ENCODE measurements around the gene SNTB2. TPM values are rescaled to one million over a fixed set of nuclear protein-coding genes. Genes with fewer than 3 reads are reported as not detected.

Gene SNTB2
- total RNA-seq, 4 donors from 2014 or later: 39.1 to 137 (median 43.0) TPM

DNA sequence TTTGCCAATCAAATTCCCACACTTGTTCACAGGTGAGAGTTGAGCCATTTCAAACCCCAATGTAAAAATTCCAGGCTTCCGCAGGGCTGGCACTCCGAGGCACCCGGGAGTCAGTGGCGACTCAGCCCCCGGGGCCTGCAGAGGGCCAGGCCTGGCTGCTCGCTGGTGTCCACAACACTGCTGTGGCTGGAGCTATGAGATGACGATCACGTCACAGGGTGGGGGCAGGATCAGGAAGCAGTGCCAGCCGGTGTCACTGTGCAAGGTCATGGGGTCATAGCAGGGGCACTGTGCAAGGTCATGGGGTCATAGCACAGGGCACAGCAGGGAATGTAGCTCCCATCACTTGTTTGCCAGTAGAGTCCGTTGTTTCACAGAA is 131.9 kb downstream of the SNTB2 start:
- H3K27me3 ChIP-seq: no peaks in the 10 kb centered on the region
- no peak for ATAC-seq
- peaks cover 0 to 100% of the 10 kb centered on the region in 2 donors for H3K36me3 ChIP-seq
- H3K9me3 ChIP-seq: no peaks in the 10 kb centered on the region
- peaks cover 0 to 18% (median 0%) of the 10 kb centered on the region in 3 donors for H3K4me1 ChIP-seq
- TF ChIP-seq POLR2AphosphoS5 (IDR thresholded peaks at IDR 0.05): no peak
- TF ChIP-seq, protein P1, sequence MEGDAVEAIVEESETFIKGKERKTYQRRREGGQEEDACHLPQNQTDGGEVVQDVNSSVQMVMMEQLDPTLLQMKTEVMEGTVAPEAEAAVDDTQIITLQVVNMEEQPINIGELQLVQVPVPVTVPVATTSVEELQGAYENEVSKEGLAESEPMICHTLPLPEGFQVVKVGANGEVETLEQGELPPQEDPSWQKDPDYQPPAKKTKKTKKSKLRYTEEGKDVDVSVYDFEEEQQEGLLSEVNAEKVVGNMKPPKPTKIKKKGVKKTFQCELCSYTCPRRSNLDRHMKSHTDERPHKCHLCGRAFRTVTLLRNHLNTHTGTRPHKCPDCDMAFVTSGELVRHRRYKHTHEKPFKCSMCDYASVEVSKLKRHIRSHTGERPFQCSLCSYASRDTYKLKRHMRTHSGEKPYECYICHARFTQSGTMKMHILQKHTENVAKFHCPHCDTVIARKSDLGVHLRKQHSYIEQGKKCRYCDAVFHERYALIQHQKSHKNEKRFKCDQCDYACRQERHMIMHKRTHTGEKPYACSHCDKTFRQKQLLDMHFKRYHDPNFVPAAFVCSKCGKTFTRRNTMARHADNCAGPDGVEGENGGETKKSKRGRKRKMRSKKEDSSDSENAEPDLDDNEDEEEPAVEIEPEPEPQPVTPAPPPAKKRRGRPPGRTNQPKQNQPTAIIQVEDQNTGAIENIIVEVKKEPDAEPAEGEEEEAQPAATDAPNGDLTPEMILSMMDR (IDR thresholded peaks at IDR 0.05): no peak
- TF ChIP-seq POLR2A (IDR thresholded peaks at IDR 0.05): no peak
- no peak for TF ChIP-seq EP300 (IDR thresholded peaks at IDR 0.05)
- H3K27ac ChIP-seq: no peak overlapping the region
- H3K4me3 ChIP-seq: no peak overlapping the region
- WGBS, 2 donors (ENCODE audit: low coverage in 1 of 2): 38 to 86% methylated on average over 1 to 2 of the region's 10 CpGs

DNA sequence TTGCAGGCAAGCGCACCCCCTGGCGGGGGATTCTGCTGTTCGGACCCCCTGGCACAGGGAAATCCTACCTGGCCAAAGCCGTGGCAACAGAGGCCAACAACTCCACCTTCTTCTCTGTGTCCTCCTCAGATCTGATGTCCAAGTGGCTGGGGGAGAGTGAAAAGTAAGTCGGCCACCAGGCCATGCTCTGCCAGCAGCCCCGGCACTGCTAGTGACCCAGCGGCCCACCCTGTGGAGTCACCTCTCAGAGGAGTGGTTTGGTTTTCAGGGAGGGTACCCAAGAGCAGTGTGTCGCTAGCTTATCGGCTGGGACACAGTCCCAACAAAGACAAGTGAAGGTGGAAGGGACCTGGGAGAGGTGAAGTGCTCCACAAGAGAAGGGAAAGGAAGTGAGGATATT is 132.4 kb downstream of the SNTB2 start:
- Histone ChIP-seq H3K27me3 (no peaks in the 10 kb centered on the region), H3K9me3 (no peaks in the 10 kb centered on the region), H3K4me1 (peaks cover 0 to 18% (median 0%) of the 10 kb centered on the region in 3 donors), H3K36me3 (peaks cover 0 to 100% of the 10 kb centered on the region in 2 donors), H3K27ac (no peak overlapping the region), H3K4me3 (no peak overlapping the region)
- ATAC-seq: no peak
- TF ChIP-seq POLR2A (IDR thresholded peaks at IDR 0.05): no peak
- TF ChIP-seq POLR2AphosphoS5 (IDR thresholded peaks at IDR 0.05): no peak
- no peak for TF ChIP-seq EP300 (IDR thresholded peaks at IDR 0.05)
- TF ChIP-seq, protein P1 (IDR thresholded peaks at IDR 0.05): no peak
- WGBS, 2 donors (ENCODE audit: low coverage in 1 of 2): 74 to 80% methylated on average over 1 to 3 of the region's 9 CpGs

- no peaks in the 10 kb centered on the region for H3K27me3 ChIP-seq
- peaks cover 0 to 18% (median 0%) of the 10 kb centered on the region in 3 donors for H3K4me1 ChIP-seq
- no peak for TF ChIP-seq POLR2A (IDR thresholded peaks at IDR 0.05)
- no peak for TF ChIP-seq EP300 (IDR thresholded peaks at IDR 0.05)
- TF ChIP-seq, protein P1 (IDR thresholded peaks at IDR 0.05): no peak
- no peak for TF ChIP-seq POLR2AphosphoS5 (IDR thresholded peaks at IDR 0.05)
- peaks cover 0 to 100% of the 10 kb centered on the region in 2 donors for H3K36me3 ChIP-seq
- H3K4me3 ChIP-seq: no peak overlapping the region
- H3K27ac ChIP-seq: no peak overlapping the region
- 80 to 82% methylated on average over 6 to 12 of the region's 30 CpGs for WGBS, 2 donors (ENCODE audit: low coverage in 1 of 2)
- ATAC-seq: no peak
- no peaks in the 10 kb centered on the region for H3K9me3 ChIP-seq
These were observed 133.1 kb downstream of the SNTB2 start for GRCh38 chr16:69319826-69320739.

DNA sequence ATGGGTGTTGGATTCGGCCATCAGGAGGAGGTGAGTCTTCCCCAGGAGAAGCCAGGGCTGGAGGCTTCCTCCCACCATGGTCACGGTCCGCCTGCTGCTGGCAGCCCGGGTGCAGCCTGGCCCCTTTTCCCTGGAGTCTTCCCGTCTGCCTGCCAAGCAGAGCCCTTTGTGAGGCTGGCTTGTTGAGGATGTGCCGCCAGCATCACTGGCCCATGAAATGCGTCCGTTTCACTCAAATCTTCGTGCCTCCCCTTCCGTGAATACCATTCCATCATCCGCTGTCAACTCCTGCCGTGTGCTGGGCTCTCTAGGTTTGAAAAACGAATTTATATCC is 133.7 kb downstream of the SNTB2 start:
- TF ChIP-seq EP300 (IDR thresholded peaks at IDR 0.05) (no peak), POLR2A (IDR thresholded peaks at IDR 0.05) (no peak), POLR2AphosphoS5 (IDR thresholded peaks at IDR 0.05) (no peak)
- TF ChIP-seq, protein P1 (IDR thresholded peaks at IDR 0.05): no peak
- Histone ChIP-seq H3K9me3 (no peaks in the 10 kb centered on the region), H3K4me3 (no peak overlapping the region), H3K4me1 (peaks cover 0 to 15% (median 0%) of the 10 kb centered on the region in 3 donors), H3K27me3 (no peaks in the 10 kb centered on the region), H3K27ac (no peak overlapping the region), H3K36me3 (peaks cover 0 to 100% of the 10 kb centered on the region in 2 donors)
- WGBS, 2 donors (ENCODE audit: low coverage in 1 of 2): 80% methylated on average over 7 of the region's 13 CpGs; no CpG with 5 or more reads in 1 of the 2 donors
- no peak for ATAC-seq

GRCh38 chr16:69321080-69321479 is 134.1 kb downstream of the SNTB2 start:
- no peaks in the 10 kb centered on the region for H3K27me3 ChIP-seq
- peaks cover 0 to 18% (median 0%) of the 10 kb centered on the region in 3 donors for H3K4me1 ChIP-seq
- H3K9me3 ChIP-seq: no peaks in the 10 kb centered on the region
- H3K4me3 ChIP-seq: no peak overlapping the region
- WGBS, 2 donors (ENCODE audit: low coverage in 1 of 2): 89% methylated on average over 17 of the region's 22 CpGs; no CpG with 5 or more reads in 1 of the 2 donors
- TF ChIP-seq POLR2A (IDR thresholded peaks at IDR 0.05) (no peak), POLR2AphosphoS5 (IDR thresholded peaks at IDR 0.05) (no peak), EP300 (IDR thresholded peaks at IDR 0.05) (no peak)
- TF ChIP-seq, protein P1 (IDR thresholded peaks at IDR 0.05): no peak
- H3K27ac ChIP-seq: no peak overlapping the region
- peaks cover 0 to 100% of the 10 kb centered on the region in 2 donors for H3K36me3 ChIP-seq
- no peak for ATAC-seq
